Hematopoietic multipotent progenitor cell treated with erythropoietin and hydrocortisone succinate and interleukin-3 and kit ligand, for 6 days (in vitro differentiated cells): ENCODE measurements around the gene MAP3K2.

Source experiments
- DNase-seq: peaks from one replicate; pipeline ENCODE4 v3.0.0-alpha.2; 2015

Gene MAP3K2

DNA sequence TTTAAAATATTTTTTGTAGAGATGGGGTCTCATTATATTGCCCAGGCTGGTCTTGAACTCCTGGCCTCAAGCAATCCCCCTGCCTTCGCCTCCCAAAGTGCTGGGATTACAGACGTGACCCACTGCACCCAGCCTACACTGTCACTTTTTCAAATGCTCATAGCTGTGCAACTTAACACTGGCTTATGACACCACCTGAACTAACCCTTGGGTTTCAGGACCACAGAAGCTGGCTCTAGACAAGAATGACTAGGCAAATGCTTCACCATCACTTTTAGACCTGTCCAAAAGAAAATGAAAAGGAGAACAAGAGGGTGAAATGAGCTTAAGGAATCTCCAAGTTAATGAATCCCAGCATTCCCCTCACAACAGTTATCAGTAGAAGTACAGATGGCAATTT, 107.1 kb downstream of the MAP3K2 start:
- DNase-seq: no peak

GRCh38 chr2:127279781-127280180, 108.0 kb downstream of the MAP3K2 start:
- DNase-seq: no peak

DNA sequence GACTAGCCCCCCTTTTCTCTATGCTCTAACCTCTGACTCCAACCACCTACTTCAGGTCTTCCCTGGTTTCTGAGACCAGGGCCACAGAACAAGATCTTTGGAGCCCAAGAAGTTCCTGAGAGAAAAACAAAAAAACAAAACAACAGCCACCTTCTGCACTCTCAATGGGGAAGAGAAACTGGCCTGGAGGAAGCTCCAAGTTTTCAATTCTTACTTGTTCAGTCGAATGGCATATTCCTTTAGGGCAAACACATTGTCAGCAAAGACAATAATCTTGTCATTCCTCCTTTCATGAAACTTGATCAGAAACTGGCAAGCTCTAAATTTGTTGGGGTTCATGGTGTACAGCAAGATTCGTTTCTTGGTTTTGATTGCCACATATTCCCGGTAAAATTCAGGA, 108.8 kb downstream of the MAP3K2 start:
- no peak for DNase-seq

GRCh38 chr2:127277028-127277427, 110.7 kb downstream of the MAP3K2 start:
- DNase-seq: no peak

DNA sequence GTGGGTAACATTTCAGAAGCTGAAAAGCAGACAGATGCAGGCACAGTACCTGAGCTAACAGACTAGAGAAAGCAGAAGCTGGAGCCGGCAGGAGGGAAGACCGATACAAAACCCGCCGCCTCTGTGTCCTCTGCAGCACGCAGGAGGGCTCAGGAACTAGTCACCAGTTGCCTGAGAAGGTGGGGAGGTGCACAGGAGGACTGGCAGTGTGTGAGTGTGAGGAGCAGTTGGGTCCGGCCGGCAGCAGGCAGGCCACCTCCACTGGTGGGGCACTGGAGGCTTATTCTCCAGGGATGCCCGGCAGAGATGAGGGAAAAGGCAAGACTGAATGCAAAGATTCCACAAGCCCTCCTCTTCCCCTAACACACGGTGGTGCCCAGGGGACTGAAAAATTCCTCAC, 112.0 kb downstream of the MAP3K2 start:
- DNase-seq: no peak

- DNase-seq: no peak
These were observed 112.4 kb downstream of the MAP3K2 start for GRCh38 chr2:127275356-127275755.

DNA sequence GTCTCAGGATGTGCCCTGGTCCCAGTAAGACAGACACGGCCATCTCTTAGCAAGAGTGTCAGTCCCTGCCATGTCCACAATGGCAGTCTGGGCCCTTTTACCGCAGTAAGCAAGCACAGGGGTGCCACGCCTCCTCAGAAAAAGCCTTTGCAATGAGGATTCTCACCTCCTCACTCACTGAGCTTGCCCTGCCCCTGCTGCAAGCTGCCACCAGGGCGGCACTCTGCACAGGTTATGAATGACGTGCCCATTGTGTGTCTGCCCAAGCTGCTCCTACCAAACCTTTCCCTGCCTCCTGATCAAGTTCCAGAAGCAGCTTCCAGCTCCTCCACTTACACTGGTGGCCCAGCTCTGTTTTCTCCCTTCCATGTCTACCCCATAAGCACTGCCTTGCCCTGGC, 117.1 kb downstream of the MAP3K2 start:
- peak; percentile 23 for DNase-seq

DNA sequence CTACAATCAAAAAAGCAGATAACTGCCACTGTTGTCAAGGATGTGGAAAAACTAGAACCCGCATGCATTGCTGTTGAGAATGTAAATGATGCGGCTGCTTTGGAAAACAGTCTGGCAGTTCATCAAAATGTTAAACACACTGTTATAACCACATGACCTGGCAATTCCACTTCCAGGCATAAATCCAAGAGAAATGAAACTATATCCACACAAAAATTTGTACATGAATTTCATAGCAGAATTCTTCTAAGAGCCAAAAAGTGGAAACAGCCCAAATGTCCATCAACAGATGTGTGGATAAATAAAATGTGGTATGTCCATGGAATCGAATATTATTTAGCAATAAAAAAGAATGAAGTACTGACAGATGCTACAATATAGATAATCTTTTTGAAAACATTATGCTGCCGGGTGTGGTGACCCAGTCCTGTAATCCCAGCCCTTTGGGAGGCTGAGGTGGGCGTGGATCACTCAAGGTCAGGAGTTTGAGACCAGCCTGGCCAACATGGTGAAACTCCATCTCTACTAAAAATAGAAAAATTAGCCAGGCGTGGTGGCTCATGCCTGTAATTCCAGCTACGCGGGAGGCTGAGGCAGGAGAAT, 125.9 kb downstream of the MAP3K2 start:
- no peak for DNase-seq

DNA sequence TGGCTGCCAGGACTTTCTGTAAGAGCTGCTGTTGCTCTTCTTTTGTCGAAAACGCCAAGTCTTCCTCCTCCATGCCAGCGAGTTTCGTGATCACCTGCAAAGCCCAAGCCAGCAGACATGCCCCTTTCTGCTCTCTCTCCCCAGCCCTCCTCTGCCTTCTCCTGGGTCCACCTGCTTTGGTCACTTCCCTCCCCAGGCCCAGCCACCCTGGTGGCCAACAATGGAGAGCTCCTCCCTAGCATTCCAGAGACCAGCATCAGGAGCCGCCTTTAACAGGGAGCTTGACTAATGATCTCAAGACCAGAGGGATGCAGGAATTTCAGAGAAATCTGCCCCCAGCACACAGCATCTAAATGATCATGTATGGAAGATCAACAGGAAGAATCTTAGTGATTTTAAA, 128.4 kb downstream of the MAP3K2 start:
- DNase-seq: no peak

- DNase-seq: no peak
These were observed 130.9 kb downstream of the MAP3K2 start for GRCh38 chr2:127256866-127257265.

- no peak for DNase-seq
These were observed 131.4 kb downstream of the MAP3K2 start for GRCh38 chr2:127256381-127256780.

GRCh38 chr2:127255721-127256120, 132.1 kb downstream of the MAP3K2 start:
- no peak for DNase-seq

GRCh38 chr2:127255146-127255545, 132.6 kb downstream of the MAP3K2 start:
- no peak for DNase-seq

DNA sequence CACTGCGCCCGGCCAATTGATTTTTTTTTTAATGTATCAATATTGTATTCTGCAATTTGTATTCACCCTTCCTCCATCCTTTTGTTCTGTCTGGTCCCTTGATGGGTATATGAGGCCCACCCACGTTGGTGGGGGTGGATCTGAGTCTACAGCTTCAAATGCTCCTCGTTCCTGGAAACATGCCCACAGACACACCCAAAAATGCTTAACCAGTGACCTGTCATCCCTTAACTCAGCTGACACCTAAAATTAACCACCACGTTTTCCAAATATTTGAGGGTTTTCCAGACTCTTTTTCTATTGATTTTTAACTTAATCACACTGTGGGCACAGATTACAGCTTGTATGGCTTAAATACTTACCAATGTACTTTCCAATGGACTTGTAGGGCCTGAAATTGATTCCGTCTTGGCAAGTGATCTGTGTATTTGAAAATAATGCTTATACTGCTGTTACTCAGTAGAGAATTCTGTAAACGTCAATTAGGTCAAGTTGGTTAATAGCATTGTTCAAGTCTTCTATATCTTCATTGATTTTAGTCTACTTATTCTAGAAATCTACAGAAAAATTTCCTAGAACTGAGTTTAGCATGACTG, 133.3 kb downstream of the MAP3K2 start:
- DNase-seq: no peak
